Breast epithelium (tissue), 3 donors: Measurements from ENCODE around the gene GLE1.

Source experiments
- POLR2A ChIP-seq: fragments of 450-650 bp; IDR thresholded peaks from one replicate; pipeline ENCODE4 v1.6.1; 2016; ENCODE audit warnings: antibody characterized with exemption, mild to moderate bottlenecking, moderate library complexity
- POLR2AphosphoS5 ChIP-seq, 3 donors: sonication (generic); formaldehyde crosslinking; IDR thresholded peaks; one replicate each; pipeline ENCODE4 v1.6.1; 2017; ENCODE audit warnings: antibody characterized with exemption in 3 of 3
- TF ChIP-seq, protein P1 (sequence below), 3 donors: fragments of 450-650 bp; IDR thresholded peaks; one replicate each; pipeline ENCODE4 v1.5.1; 2016 to 2017; ENCODE audit warnings: antibody characterized with exemption in 3 of 3, mild to moderate bottlenecking in 3 of 3, moderate library complexity in 3 of 3

DNA sequence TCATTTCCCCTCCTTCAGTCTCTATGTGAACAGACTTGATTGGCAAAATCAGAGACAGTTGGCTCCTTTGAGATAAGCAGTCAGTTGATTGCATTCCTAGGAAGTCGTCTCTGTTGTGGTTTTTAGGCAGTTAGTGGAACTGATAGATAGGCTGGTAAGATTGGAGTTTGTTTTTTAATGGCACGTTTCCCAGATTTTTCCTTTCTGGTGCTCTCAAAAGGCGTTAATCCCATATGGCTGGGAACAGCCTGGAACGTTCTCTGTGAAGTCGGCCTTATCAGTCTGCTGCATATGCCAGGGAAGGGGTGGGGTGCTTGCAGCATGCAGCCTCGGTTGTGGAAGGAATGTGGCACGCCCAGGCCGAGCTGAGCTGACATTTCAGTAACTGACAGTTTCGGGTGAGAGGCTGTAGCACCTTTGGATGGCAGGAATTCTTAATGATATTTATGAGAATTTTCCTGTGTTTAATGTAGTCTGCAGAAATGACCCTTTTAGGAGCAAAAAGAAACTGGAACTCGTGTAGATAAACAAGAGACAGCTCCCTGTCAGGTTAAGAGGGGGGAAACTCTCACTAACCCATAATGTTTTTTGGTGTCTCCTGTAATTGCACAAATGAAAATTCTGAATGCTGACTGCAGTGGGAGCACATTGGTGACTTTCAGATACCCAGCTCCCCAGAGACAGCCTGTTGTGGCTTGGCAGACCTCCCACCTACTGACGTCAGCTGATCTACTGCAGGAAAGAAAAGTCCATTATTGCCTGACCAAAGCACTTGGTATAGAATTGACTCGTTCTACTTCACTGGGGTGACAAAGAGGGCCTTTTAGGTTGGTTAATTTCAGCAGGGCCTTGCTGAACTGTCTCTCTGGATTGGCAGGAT is 54.2 kb downstream of the GLE1 start:
- TF ChIP-seq POLR2AphosphoS5 (IDR thresholded peaks at IDR 0.05): no peak
- TF ChIP-seq POLR2A: no peak
- TF ChIP-seq, protein P1, sequence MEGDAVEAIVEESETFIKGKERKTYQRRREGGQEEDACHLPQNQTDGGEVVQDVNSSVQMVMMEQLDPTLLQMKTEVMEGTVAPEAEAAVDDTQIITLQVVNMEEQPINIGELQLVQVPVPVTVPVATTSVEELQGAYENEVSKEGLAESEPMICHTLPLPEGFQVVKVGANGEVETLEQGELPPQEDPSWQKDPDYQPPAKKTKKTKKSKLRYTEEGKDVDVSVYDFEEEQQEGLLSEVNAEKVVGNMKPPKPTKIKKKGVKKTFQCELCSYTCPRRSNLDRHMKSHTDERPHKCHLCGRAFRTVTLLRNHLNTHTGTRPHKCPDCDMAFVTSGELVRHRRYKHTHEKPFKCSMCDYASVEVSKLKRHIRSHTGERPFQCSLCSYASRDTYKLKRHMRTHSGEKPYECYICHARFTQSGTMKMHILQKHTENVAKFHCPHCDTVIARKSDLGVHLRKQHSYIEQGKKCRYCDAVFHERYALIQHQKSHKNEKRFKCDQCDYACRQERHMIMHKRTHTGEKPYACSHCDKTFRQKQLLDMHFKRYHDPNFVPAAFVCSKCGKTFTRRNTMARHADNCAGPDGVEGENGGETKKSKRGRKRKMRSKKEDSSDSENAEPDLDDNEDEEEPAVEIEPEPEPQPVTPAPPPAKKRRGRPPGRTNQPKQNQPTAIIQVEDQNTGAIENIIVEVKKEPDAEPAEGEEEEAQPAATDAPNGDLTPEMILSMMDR (IDR thresholded peaks at IDR 0.05): no peak
